NCI-H2227 treated with DMSO at 0.1 percent for 48 hours (cell line): ENCODE results near the gene DDX24.
A peak's percentile ranks its signal among the peaks of the same experiment; 100 is the strongest.

Experiments used
- DNase-seq: peaks from one replicate; lab custom pipeline; 2025; lab: John Stamatoyannopoulos, UW

DDX24 gene

DNA sequence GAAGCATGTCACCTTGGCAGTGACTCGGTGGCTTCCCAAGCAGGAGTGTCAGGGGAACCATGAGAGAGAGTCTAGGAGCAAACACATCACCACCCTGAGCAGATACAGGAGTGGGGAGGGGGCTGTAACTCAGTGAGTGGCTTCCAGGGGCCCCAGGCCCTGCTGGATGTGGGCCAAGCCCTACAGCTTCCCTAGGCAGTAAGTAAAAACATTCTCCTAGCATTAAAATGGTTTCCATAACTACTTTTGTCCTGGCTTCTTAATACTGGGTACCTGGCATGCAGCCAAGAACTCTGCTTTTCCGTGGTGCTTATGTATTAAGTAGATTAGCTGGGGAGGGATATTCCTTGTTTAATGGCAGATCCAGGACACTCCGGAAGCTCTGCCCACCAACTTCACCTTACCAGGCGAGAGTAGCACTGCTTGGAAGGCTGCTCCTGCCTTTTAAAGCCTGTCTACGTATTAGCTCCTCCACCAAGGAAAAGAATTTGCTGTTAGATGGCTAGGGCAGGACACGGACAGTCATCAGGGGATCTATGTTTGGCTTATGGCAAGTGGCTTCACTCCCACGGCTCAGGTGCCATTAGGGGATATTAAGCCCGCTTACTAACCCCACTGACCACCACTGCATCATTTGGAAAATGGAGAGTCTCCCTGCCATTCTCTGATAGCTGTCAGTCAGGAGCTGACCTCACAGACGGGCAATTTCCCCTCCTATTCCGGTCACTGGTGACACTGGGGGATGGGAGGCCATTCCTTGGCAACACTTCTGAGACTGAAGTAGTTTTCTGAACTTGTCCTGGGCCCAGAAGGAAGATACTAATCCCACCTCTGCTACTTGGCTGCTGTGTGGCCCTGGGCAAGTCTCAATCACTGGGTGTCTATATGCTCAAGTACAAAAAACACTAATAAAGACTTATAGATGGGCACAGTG is 32.0 kb downstream of the DDX24 start:
- peak; percentile 94 for DNase-seq

- DNase-seq, result no peak
These were observed 33.4 kb downstream of the DDX24 start for GRCh38 chr14:94047581-94047980.

DNA sequence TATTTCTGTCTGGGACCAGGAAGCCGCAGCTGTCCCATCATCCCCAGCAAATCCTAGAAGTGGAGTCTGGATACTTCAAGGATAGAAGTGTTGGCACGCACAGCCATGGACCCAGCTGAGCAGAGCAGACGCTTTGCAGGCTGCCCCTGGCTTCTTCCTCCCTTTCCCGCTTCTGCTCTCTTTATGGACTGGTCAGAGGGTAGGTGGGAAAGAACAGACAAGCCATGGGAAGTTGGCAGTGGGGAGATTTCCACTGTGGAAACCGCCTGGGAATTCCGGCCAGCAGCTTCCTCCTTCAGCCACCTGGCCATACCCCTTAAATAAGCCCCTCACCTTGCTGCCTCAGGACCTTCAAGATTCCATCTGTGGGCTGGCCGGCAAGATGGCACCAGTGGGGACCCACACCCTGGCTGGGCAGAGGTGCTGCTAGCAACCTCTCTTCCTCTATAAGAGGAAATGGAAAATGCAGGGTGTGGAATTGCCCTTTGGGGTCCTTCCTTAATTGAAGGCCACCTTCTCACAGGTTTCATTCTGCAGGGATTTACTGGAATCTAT is 34.2 kb downstream of the DDX24 start:
- DNase-seq, result no peak

DNA sequence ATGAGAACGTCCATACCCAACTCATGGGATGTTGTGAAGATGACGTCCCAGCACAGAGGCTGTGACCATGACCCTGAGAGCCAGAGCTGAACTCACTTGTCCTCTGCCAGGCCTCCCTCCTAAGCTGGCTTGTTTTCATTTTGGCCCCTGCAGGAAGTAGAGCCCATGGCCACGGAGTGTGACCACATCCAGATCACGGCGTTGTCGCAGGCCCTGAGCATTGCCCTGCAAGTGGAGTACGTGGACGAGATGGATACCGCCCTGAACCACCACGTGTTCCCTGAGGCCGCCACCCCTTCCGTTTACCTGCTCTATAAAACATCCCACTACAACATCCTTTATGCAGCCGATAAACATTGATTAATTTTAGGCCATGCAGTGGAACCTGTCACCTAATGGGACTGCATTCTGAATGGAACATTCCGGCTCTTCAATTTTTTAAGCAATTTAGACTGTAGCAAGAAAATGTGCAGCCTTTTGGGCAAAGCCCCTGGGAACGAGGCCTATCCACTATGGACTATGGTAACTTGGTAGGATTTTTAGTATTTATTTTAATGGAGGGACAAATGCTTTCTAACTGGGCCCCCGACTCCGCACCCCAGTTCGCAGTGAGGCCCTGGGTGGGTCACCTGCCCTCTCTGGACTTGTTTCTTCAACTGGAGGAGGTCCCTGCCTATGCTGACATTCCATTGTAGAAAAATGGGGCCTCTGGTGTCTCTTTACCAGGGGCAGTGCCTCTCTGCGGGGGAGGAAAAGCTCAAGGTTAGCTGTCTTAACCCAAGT is 35.2 kb downstream of the DDX24 start:
- DNase-seq, result no peak

DNA sequence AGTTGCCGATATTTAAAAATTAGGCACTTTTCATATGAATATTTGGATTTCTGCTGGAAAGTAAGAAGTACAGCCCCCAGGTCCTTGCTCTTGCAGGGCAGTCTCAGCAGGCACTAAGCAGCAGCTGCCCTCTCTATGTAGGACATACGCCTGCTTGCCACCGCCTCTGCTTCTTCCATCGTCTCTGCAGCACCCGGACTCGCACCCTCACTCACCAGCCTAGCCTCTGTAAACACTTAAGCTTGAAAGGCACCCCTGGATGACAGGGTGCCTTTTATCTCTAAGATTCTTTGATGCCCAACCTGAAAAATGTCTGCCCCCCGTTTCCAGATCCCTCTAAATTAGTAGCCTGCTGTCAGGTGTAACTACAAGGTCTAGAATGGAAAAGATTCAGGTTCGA is 35.9 kb downstream of the DDX24 start:
- DNase-seq, result no peak

DNA sequence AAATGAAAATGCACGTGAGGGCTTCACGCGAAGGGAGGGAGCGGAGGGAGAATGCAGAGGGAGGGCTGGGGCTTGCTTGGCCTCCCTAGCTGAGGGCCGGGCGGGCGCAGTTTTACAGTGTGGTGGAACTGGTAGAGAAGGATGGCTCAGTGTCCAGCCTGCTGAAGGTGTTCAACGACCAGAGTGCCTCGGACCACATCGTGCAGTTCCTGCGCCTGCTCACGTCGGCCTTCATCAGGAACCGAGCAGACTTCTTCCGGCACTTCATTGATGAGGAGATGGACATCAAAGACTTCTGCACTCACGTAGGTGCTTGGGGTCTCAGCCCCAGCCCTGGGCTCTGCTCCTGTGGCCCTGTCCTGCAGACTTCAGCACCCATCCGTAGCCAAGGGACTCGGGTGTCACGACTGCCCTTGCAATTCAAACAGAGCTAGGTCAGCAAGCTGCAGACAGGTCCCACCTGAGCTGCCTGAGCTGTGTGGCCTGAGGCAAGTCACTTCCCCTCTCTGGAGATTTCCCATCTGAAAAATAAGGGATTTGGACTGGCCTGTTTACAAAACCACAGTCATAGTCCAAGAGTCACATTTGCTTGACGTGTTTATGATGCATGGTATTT is 36.4 kb downstream of the DDX24 start:
- DNase-seq, result no peak

GRCh38 chr14:94043756-94044475 is 37.1 kb downstream of the DDX24 start:
- DNase-seq, result no peak

DNA sequence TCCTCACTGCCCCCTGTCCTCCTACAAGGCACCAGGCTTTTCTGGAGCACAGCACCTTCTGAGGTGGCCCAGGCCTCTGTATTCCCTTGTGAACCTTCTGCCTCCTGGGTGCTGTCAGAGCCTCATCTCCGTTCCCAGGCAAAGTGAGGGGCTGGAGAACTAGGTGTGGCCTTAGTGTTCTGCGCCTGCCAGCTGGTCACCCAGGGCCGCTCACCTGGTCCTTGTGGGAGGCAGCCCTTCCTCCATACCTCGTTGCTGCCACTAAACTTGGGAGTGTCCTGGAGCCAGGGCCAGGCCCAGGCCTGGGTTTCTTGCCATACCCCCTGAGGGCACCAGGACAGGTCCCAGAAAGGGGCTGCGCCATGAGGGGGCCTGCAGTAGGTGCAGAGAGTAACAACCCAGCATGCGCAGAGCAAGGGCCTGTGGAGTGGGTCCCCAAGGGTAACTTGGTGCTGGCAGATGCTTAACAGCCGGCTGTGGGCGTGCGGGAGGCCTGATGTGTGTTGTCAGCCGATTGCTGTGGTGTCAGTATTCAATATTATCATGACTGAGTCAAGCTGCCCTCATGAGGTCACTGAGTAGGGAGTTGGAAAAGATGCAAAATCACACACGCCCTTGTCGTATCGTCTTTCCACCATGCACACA is 37.8 kb downstream of the DDX24 start:
- DNase-seq, result no peak

- no peak for DNase-seq
These were observed 38.4 kb downstream of the DDX24 start for GRCh38 chr14:94042433-94043091.

GRCh38 chr14:94041551-94042346 is 39.3 kb downstream of the DDX24 start:
- no peak for DNase-seq

GRCh38 chr14:94040796-94041195 is 40.2 kb downstream of the DDX24 start:
- no peak for DNase-seq

GRCh38 chr14:94040247-94040646 is 40.8 kb downstream of the DDX24 start:
- no peak for DNase-seq

DNA sequence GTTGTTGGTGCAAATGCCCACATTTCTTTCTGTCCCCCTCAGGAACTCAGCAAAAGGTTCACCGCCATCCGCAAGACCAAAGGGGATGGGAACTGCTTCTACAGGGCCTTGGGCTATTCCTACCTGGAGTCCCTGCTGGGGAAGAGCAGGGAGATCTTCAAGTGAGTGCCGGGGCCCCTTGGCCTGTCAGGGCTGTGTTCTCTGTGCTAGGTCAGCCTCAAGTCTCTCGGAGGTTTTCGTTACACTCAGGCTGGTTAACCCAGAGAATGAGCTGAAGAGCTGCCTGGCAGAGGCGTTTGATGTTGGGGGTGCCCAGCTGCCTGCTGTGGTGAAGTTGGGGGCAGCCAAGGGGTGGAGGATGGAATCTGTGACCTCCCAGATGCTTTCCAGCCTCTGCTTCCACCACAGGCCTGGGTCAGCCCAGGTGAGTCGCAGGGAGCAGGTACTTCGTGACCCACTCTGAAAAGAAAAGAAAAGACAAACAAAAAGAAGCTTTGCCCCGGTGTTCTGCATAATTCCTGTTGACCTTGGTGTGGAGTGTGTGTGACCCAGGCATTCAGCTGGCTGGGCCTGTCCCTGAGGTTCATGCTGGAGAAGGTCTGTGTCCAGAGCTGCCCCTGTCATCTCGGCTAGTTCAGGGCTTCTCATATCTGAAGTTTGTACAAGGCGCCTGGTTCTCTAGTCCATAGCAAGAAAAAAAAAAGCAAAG is 41.9 kb downstream of the DDX24 start:
- no peak for DNase-seq

DNA sequence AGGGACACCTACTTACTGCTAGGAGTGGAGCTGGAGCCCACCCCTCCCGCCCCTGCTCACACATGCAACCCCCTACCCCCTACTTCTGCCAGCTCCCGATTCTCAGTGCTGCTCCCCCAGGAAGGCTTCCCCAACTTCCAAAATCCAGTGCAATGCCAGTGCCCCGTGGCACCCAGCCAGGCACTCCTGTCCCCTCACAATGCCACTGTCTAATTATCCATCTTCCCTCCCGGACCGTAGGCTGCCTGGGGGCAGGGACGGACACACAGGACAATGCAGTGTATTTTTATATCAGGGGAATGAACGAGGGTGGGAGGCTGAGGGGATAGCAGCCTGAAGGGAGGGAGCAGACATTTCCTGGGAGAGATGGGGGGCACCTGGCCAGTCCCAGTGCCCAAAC is 42.5 kb downstream of the DDX24 start:
- no peak for DNase-seq

GRCh38 chr14:94037954-94038353 is 43.0 kb downstream of the DDX24 start:
- DNase-seq, result no peak

GRCh38 chr14:94036313-94037167 is 44.5 kb downstream of the DDX24 start:
- peak; percentile 8 for DNase-seq

DNA sequence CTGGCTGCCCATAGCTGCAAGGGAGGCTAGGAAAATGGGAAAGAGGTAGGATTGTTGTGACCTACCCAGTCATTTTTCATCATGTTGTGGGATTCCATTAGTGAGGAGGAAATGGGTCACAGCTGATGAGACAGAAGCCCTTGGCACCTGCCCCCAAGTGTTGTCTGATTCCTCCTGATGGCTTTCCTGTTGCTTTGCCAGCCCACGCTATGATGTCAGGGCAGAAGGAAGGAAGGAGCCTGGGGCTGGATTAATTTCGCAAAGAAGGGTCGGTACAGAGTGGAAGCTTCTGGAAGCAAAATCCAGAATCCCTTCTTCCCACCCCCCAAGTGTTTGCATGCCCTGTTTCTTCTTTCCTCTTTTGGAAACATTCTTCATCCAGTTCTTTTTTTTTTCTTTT is 46.1 kb downstream of the DDX24 start:
- DNase-seq, result no peak

DNA sequence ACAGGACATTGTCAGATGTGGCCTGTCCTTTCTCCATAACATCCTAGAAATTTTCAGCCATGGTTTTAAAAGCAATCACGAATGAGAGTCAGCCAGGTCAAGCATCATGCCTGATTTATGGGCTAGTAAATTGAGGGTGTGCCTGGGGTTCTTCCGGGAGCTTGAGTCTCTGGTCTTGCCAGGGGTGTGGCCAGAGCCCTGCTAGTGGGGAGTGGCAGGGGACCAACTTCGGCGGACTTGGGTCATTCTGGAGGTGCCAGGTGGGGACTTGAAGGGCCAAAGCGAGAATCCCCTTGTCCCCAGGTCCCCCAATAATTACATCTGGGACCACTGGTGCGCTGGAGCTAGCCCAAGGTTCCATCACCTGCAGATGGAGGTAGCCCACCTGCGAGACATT is 49.1 kb downstream of the DDX24 start:
- DNase-seq, result peak; percentile 15
